Erythroblast (primary cell): Measurements from ENCODE around the gene SNX7.

Experiments
- GATA1 ChIP-seq: IDR thresholded peaks from 2 replicates; pipeline ENCODE4 v1.6.1; 2011; ENCODE audit warnings: low read depth, mild to moderate bottlenecking, control low read depth, low read length, moderate library complexity
- POLR2A ChIP-seq: IDR thresholded peaks from 2 replicates; pipeline ENCODE4 v1.6.1; 2011; ENCODE audit warnings: mild to moderate bottlenecking, low read length

GRCh38 chr1:98693385-98693784 lies 31.9 kb downstream of the SNX7 start:
- TF ChIP-seq POLR2A (no peak), GATA1 (no peak)
